ENCODE measurements around the gene SH3BP4. TPM values are rescaled to one million over a fixed set of nuclear protein-coding genes. Genes with fewer than 3 reads are reported as not detected.

Gene SH3BP4, protein sequence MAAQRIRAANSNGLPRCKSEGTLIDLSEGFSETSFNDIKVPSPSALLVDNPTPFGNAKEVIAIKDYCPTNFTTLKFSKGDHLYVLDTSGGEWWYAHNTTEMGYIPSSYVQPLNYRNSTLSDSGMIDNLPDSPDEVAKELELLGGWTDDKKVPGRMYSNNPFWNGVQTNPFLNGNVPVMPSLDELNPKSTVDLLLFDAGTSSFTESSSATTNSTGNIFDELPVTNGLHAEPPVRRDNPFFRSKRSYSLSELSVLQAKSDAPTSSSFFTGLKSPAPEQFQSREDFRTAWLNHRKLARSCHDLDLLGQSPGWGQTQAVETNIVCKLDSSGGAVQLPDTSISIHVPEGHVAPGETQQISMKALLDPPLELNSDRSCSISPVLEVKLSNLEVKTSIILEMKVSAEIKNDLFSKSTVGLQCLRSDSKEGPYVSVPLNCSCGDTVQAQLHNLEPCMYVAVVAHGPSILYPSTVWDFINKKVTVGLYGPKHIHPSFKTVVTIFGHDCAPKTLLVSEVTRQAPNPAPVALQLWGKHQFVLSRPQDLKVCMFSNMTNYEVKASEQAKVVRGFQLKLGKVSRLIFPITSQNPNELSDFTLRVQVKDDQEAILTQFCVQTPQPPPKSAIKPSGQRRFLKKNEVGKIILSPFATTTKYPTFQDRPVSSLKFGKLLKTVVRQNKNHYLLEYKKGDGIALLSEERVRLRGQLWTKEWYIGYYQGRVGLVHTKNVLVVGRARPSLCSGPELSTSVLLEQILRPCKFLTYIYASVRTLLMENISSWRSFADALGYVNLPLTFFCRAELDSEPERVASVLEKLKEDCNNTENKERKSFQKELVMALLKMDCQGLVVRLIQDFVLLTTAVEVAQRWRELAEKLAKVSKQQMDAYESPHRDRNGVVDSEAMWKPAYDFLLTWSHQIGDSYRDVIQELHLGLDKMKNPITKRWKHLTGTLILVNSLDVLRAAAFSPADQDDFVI
- total RNA-seq, result 0.76 and 1.1 TPM in 2 replicates

DNA sequence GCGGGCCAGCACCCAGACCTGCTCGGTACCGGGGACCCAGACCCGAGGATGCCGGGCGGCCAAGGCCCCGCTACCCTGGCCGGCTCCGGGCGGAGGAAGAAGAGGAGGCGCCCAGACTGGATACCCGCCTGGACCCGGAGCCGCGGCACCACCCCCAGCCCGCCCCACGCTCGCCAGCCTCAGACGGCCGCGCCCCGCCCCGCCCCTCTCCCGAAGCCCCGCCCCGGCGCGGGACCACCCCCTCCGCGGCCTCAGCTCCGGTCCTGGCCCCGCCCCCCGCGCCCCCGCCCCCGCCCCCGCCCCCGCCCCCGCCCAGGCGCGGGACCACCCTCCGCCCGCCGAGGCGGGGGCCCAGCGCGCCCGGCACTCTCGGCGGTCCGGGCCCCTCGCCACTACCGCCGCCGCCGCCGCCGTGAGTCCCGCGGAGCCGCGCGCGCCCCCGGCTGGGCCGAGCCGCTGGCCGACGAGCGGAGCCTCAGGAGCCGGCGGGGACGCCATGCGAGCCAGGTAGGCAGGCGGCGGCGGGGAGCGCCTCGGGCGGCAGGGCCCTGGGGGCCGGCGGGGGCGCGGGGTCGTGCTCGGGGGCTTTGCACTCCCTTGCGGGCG is at the start of gene SH3BP4:
TSS of gene SH3BP4 (plus strand) at position 354 of the 606 bp plus-strand sequence. CDS start 82,986 bp downstream, outside the sequence.
- H3K27ac Mint-ChIP-seq, result peak within 1 kb of the TSS; percentile 30
- H3K9me3 Mint-ChIP-seq, result no peaks in the 10 kb centered on the region
- CTCF ChIA-PET, result no interaction called here
- intact Hi-C loops (cut with micrococcal nuclease), result loop anchor here (5.0 kb wide), 2 partner anchors 96 to 399 kb away; no protein-coding TSS in a partner anchor
- TF ChIP-seq, protein P1, sequence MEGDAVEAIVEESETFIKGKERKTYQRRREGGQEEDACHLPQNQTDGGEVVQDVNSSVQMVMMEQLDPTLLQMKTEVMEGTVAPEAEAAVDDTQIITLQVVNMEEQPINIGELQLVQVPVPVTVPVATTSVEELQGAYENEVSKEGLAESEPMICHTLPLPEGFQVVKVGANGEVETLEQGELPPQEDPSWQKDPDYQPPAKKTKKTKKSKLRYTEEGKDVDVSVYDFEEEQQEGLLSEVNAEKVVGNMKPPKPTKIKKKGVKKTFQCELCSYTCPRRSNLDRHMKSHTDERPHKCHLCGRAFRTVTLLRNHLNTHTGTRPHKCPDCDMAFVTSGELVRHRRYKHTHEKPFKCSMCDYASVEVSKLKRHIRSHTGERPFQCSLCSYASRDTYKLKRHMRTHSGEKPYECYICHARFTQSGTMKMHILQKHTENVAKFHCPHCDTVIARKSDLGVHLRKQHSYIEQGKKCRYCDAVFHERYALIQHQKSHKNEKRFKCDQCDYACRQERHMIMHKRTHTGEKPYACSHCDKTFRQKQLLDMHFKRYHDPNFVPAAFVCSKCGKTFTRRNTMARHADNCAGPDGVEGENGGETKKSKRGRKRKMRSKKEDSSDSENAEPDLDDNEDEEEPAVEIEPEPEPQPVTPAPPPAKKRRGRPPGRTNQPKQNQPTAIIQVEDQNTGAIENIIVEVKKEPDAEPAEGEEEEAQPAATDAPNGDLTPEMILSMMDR (IDR thresholded peaks at IDR 0.05), result no peak
- peak within 1 kb of the TSS; percentile 84 for H3K4me3 Mint-ChIP-seq
- H3K4me1 Mint-ChIP-seq, result peaks cover 15% of the 10 kb centered on the region
- ATAC-seq (ENCODE audit: low read depth) (peak; percentile 91), DNase-seq (peak; percentile 60)
- H3K36me3 Mint-ChIP-seq (ENCODE audit: low read depth), result no peaks in the 10 kb centered on the region
- peaks cover 54% of the 10 kb centered on the region for H3K27me3 Mint-ChIP-seq
- POLR2A ChIA-PET, result no interaction called here

DNA sequence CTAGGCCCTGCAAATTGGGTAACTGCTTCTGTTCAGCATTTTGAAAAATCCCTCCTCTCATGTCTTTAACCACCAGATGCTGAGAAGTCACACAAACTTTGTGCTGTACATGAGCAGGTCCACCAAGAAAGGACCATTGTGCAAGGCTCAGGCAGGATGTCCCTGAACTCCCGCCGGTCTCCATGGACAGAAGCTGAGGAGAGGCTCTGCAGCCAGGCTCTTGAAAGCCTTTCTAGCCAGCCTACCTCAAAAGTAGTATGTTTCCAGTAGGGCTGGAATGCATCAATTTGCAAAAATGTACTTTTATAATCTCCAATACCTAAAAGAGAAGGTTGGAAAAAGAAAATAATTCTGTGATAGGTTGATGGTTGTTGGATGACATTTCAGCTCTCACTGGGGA is 47.0 kb upstream of the SH3BP4 start:
- H3K4me3 Mint-ChIP-seq, result no peak overlapping the region
- ChIA-PET CTCF (no interaction called here), POLR2A (no interaction called here)
- DNase-seq (no peak), ATAC-seq (ENCODE audit: low read depth) (no peak)
- H3K27me3 Mint-ChIP-seq, result no peaks in the 10 kb centered on the region
- H3K4me1 Mint-ChIP-seq, result no peaks in the 10 kb centered on the region
- TF ChIP-seq, protein P1 (IDR thresholded peaks at IDR 0.05), result no peak
- no peaks in the 10 kb centered on the region for H3K9me3 Mint-ChIP-seq
- intact Hi-C loops (cut with micrococcal nuclease), result no loop called here
- no peak overlapping the region for H3K27ac Mint-ChIP-seq
- H3K36me3 Mint-ChIP-seq (ENCODE audit: low read depth), result no peaks in the 10 kb centered on the region

DNA sequence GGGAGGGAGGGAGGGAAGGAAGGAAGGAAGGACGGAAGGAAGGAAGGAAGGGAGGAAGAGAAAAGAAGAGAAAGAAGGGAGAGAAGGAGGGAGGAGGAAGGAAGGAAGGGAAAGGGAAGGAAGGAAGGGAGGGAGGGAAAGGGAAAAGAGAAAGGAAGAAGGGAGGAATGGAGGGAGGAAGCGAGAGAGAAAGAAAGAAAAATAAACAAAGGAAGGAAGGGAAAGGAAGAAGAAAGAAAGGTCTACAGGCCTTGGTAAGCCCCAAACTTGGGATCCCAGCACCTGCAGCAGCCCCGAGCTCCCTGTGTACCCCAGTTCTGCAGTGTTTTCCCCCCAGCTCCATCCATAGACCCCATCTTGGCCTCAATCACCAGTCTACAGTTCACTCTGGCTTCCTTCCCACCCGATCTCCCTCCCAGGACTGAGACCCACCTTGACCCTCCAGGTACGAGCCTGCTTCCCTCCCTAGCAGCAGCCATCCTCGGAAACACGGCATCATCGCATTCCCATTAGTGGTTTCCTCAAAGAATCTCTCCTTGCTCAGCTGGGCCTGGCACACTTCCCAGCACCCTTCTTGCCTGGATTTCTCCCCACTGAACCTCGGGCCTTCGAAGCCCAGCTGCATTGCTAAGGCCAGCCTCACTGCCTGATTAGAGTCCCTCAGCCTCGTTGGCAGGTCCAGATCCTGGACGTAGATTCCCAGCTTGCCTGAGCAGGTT is 46.1 kb upstream of the SH3BP4 start:
- Mint-ChIP-seq H3K4me3 (no peak overlapping the region), H3K9me3 (no peaks in the 10 kb centered on the region), H3K27me3 (no peaks in the 10 kb centered on the region), H3K27ac (no peak overlapping the region), H3K36me3 (ENCODE audit: low read depth) (no peaks in the 10 kb centered on the region), H3K4me1 (no peaks in the 10 kb centered on the region)
- ATAC-seq (ENCODE audit: low read depth) (no peak), DNase-seq (no peak)
- TF ChIP-seq, protein P1 (IDR thresholded peaks at IDR 0.05), result no peak
- CTCF ChIA-PET, result no interaction called here
- POLR2A ChIA-PET, result no interaction called here
- intact Hi-C loops (cut with micrococcal nuclease), result no loop called here

DNA sequence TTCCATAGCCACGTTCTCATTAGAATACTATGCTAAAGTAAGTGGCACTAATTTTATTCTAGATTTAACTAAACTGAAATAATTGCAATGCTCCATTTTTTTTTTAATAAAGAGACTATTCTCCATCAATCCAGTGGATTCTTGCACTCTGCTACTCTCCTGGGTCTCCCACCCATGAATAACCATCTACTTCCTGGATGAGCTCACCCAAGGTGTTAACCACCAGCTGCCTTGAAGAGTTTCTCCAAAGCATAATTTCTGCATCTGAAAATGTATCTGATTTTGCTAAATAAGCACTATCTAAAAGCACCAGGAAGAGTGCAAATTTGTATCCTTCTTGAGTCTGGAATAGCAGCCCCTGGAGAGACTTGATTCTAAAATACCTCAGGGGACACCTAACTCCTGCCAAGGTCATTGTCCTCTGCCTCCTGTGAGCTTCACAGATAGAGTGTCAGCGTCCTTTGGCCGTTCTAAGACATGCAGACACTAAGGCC is 41.6 kb upstream of the SH3BP4 start:
- Mint-ChIP-seq H3K4me1 (no peaks in the 10 kb centered on the region), H3K27ac (no peak overlapping the region), H3K9me3 (no peaks in the 10 kb centered on the region), H3K4me3 (no peak overlapping the region), H3K27me3 (no peaks in the 10 kb centered on the region), H3K36me3 (ENCODE audit: low read depth) (no peaks in the 10 kb centered on the region)
- DNase-seq, result no peak
- ChIA-PET POLR2A (no interaction called here), CTCF (no interaction called here)
- intact Hi-C loops (cut with micrococcal nuclease), result no loop called here
- TF ChIP-seq, protein P1 (IDR thresholded peaks at IDR 0.05), result no peak
- no peak for ATAC-seq (ENCODE audit: low read depth)

Data from activated B cell treated with CpG ODN at 0.5 μM for 24 hours (primary cell).